Smooth muscle cell (in vitro differentiated cells): ENCODE data around the gene VAV2. TPM values are rescaled to one million over a fixed set of nuclear protein-coding genes. Genes with fewer than 3 reads are reported as not detected.

Experiments used
- DNase-seq: peaks from one replicate; lab custom pipeline; 2025; ENCODE audit not compliant: unreplicated experiment; lab: John Stamatoyannopoulos, UW
- H2AFZ ChIP-seq: fragments of 200-600 bp; sonication (generic); 2 replicates; pipeline ENCODE4 v1.6.0; 2016; ENCODE audit warnings: antibody characterized with exemption, low read depth, mild to moderate bottlenecking
- H3F3A ChIP-seq: fragments of 200-600 bp; sonication (generic); 2 replicates; pipeline ENCODE4 v1.6.0; 2017; ENCODE audit warnings: antibody characterized with exemption, low read depth
- H3K27ac ChIP-seq: fragments of 200-600 bp; sonication (generic); 2 replicates; pipeline ENCODE4 v1.5.1; 2016; ENCODE audit warnings: low read depth, mild to moderate bottlenecking
- H3K27me3 ChIP-seq: fragments of 200-600 bp; sonication (generic); 2 replicates; pipeline ENCODE4 v1.6.1; 2016; ENCODE audit warnings: low read depth, mild to moderate bottlenecking
- H3K36me3 ChIP-seq: fragments of 200-600 bp; sonication (generic); 2 replicates; pipeline ENCODE4 v1.5.1; 2016; ENCODE audit warnings: low read depth
- H3K4me1 ChIP-seq: fragments of 200-600 bp; sonication (generic); 2 replicates; pipeline ENCODE4 v1.5.1; 2016; ENCODE audit warnings: low read depth
- H3K4me2 ChIP-seq: fragments of 200-600 bp; sonication (generic); 2 replicates; pipeline ENCODE4 v1.6.0; 2016; ENCODE audit warnings: mild to moderate bottlenecking
- H3K4me3 ChIP-seq: fragments of 200-600 bp; sonication (generic); 2 replicates; pipeline ENCODE4 v1.5.1; 2016; ENCODE audit warnings: mild to moderate bottlenecking
- H3K79me2 ChIP-seq: fragments of 200-600 bp; sonication (generic); 2 replicates; pipeline ENCODE4 v1.6.0; 2016; ENCODE audit warnings: low read depth, mild to moderate bottlenecking
- H3K9ac ChIP-seq: fragments of 200-600 bp; sonication (generic); 2 replicates; pipeline ENCODE4 v1.6.0; 2016; ENCODE audit warnings: low read depth
- H3K9me3 ChIP-seq: fragments of 200-600 bp; sonication (generic); replicated peaks from 2 replicates; pipeline ENCODE4 v1.5.1; 2016; ENCODE audit warnings: low read depth
- H4K20me1 ChIP-seq: fragments of 200-600 bp; sonication (generic); 2 replicates; pipeline ENCODE4 v1.6.0; 2016; ENCODE audit warnings: low read depth
- WGBS: methylation state at CpG from one replicate; pipeline ENCODE4 v1.1.7; 2016; ENCODE audit warnings: low lambda C conversion rate; 5-methylcytosine and 5-hydroxymethylcytosine counted together
- polyA plus RNA-seq: library from polyadenylated mRNA; unstranded; fragments of >200 nt; fragmentation: Nextera tagmentation; extraction: Ambion mirVana; gene quantifications from 2 replicates; pipeline ENCODE4 v1.2.1, GENCODE V29; 2016
- total RNA-seq: library from RNA; depleted of rRNA; stranded (reverse); fragments of >200 nt; gene quantifications from 2 replicates; pipeline ENCODE4 v1.2.3, GENCODE V29; 2014
- TF ChIP-seq, protein P1 (sequence below): fragments of 200-600 bp; sonication (generic); IDR thresholded peaks from 2 replicates; pipeline ENCODE4 v1.5.1; 2017; ENCODE audit warnings: borderline replicate concordance, mild to moderate bottlenecking, antibody characterized with exemption; ENCODE audit not compliant: insufficient read depth, poor library complexity, severe bottlenecking

The VAV2 gene
- total and polyA plus RNA-seq, 2 experiments from 2014 or later: 26.2 to 35.3 TPM

GRCh38 chr9:133727277-133727875 is 264.7 kb downstream of the VAV2 start:
- Histone ChIP-seq H2AFZ (no peak overlapping the region), H3K79me2 (no peaks in the 10 kb centered on the region), H4K20me1 (no peaks in the 10 kb centered on the region), H3K4me2 (no peak overlapping the region), H3K36me3 (no peaks in the 10 kb centered on the region), H3F3A (no peaks in the 10 kb centered on the region), H3K9ac (no peak overlapping the region), H3K4me3 (no peak overlapping the region), H3K27ac (no peak overlapping the region), H3K4me1 (no peaks in the 10 kb centered on the region), H3K27me3 (no peaks in the 10 kb centered on the region), H3K9me3 (no peaks in the 10 kb centered on the region)
- no peak for DNase-seq
- WGBS: 69% methylated on average over 10 of the region's 10 CpGs
- TF ChIP-seq, protein P1, sequence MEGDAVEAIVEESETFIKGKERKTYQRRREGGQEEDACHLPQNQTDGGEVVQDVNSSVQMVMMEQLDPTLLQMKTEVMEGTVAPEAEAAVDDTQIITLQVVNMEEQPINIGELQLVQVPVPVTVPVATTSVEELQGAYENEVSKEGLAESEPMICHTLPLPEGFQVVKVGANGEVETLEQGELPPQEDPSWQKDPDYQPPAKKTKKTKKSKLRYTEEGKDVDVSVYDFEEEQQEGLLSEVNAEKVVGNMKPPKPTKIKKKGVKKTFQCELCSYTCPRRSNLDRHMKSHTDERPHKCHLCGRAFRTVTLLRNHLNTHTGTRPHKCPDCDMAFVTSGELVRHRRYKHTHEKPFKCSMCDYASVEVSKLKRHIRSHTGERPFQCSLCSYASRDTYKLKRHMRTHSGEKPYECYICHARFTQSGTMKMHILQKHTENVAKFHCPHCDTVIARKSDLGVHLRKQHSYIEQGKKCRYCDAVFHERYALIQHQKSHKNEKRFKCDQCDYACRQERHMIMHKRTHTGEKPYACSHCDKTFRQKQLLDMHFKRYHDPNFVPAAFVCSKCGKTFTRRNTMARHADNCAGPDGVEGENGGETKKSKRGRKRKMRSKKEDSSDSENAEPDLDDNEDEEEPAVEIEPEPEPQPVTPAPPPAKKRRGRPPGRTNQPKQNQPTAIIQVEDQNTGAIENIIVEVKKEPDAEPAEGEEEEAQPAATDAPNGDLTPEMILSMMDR: no peak

- no peaks in the 10 kb centered on the region for H3K36me3 ChIP-seq
- no peaks in the 10 kb centered on the region for H3K79me2 ChIP-seq
- WGBS: 78% methylated on average over 14 of the region's 14 CpGs
- no peaks in the 10 kb centered on the region for H3K9me3 ChIP-seq
- no peaks in the 10 kb centered on the region for H3K27me3 ChIP-seq
- no peak overlapping the region for H3K9ac ChIP-seq
- H3F3A ChIP-seq: no peaks in the 10 kb centered on the region
- no peaks in the 10 kb centered on the region for H4K20me1 ChIP-seq
- H2AFZ ChIP-seq: no peak overlapping the region
- DNase-seq: no peak
- no peak overlapping the region for H3K27ac ChIP-seq
- no peaks in the 10 kb centered on the region for H3K4me1 ChIP-seq
- no peak overlapping the region for H3K4me3 ChIP-seq
- H3K4me2 ChIP-seq: no peak overlapping the region
- TF ChIP-seq, protein P1: peak; percentile 60
These were observed 265.5 kb downstream of the VAV2 start for GRCh38 chr9:133726401-133727276.

GRCh38 chr9:133725886-133726285 is 266.2 kb downstream of the VAV2 start:
- H3K27me3 ChIP-seq: no peaks in the 10 kb centered on the region
- no peak overlapping the region for H3K9ac ChIP-seq
- no peaks in the 10 kb centered on the region for H3K79me2 ChIP-seq
- WGBS: 86% methylated on average over 7 of the region's 7 CpGs
- DNase-seq: no peak
- no peaks in the 10 kb centered on the region for H4K20me1 ChIP-seq
- H3K4me2 ChIP-seq: no peak overlapping the region
- no peak overlapping the region for H2AFZ ChIP-seq
- no peaks in the 10 kb centered on the region for H3F3A ChIP-seq
- no peaks in the 10 kb centered on the region for H3K36me3 ChIP-seq
- H3K4me1 ChIP-seq: no peaks in the 10 kb centered on the region
- TF ChIP-seq, protein P1: no peak
- no peak overlapping the region for H3K27ac ChIP-seq
- H3K4me3 ChIP-seq: no peak overlapping the region
- no peaks in the 10 kb centered on the region for H3K9me3 ChIP-seq
